HEK293 (cell line): ENCODE data around the gene GID8.

Experiments
- BCL11A ChIP-seq: fragments of 450-650 bp; formaldehyde crosslinking; IDR thresholded peaks from 2 replicates; pipeline ENCODE4 v1.5.1; 2016; ENCODE audit warnings: low read depth, missing biosample characterization, missing genetic modification characterization
- CTCF ChIP-seq: fragments of 450-650 bp; formaldehyde crosslinking; IDR thresholded peaks from 2 replicates; pipeline ENCODE4 v1.5.1; 2016; ENCODE audit warnings: missing biosample characterization, missing genetic modification characterization
- GLI2 ChIP-seq: fragments of 450-650 bp; formaldehyde crosslinking; IDR thresholded peaks from 2 replicates; pipeline ENCODE4; 2017; ENCODE audit warnings: missing biosample characterization, missing genetic modification characterization, low read depth, borderline replicate concordance
- PBX3 ChIP-seq: sonication (generic); formaldehyde crosslinking; IDR thresholded peaks from 2 replicates; pipeline ENCODE4 v1.8.1; 2022; ENCODE audit warnings: mild to moderate bottlenecking, moderate library complexity, missing genetic modification reagents
- PRDM10 ChIP-seq: fragments of 450-650 bp; formaldehyde crosslinking; IDR thresholded peaks from 2 replicates; pipeline ENCODE4 v1.5.1; 2016; ENCODE audit warnings: missing biosample characterization, missing genetic modification characterization
- YY1 ChIP-seq: fragments of 450-650 bp; formaldehyde crosslinking; IDR thresholded peaks from 2 replicates; pipeline ENCODE4 v1.5.1; 2018; ENCODE audit warnings: missing biosample characterization, missing genetic modification characterization
- ZBTB44 ChIP-seq: fragments of 450-650 bp; IDR thresholded peaks from 2 replicates; pipeline ENCODE4 v1.5.1; 2018; ENCODE audit warnings: missing biosample characterization, mild to moderate bottlenecking, missing genetic modification characterization
- ZNF16 ChIP-seq: fragments of 450-650 bp; formaldehyde crosslinking; IDR thresholded peaks from 2 replicates; pipeline ENCODE4 v1.5.1; 2016; ENCODE audit warnings: low read depth, missing biosample characterization, missing genetic modification characterization
- ZNF280D ChIP-seq: fragments of 450-650 bp; formaldehyde crosslinking; IDR thresholded peaks from 2 replicates; pipeline ENCODE4 v1.5.1; 2016; ENCODE audit warnings: missing biosample characterization, missing genetic modification characterization
- ZNF350 ChIP-seq: fragments of 450-650 bp; formaldehyde crosslinking; IDR thresholded peaks from 2 replicates; pipeline ENCODE4 v1.5.0; 2017; ENCODE audit warnings: missing biosample characterization, mild to moderate bottlenecking, missing genetic modification characterization
- ZNF530 ChIP-seq: fragments of 450-650 bp; formaldehyde crosslinking; IDR thresholded peaks from 2 replicates; pipeline ENCODE4 v1.5.1; 2016; ENCODE audit warnings: low read depth, missing biosample characterization, missing genetic modification characterization
- ZNF558 ChIP-seq: fragments of 450-650 bp; formaldehyde crosslinking; IDR thresholded peaks from 2 replicates; pipeline ENCODE4 v1.5.1; 2016; ENCODE audit warnings: missing biosample characterization, missing genetic modification characterization
- ZNF626 ChIP-seq: fragments of 450-650 bp; sonication (Bioruptor Pico); formaldehyde crosslinking; IDR thresholded peaks from 2 replicates; pipeline ENCODE4 v1.5.1; 2018; ENCODE audit warnings: missing biosample characterization, missing genetic modification characterization, inconsistent platforms
- TF ChIP-seq, protein P1 (sequence below): fragments of 450-650 bp; formaldehyde crosslinking; IDR thresholded peaks from 2 replicates; pipeline ENCODE4 v1.5.1; 2016; ENCODE audit warnings: missing biosample characterization, missing genetic modification characterization, low read depth

GRCh38 chr20:62897666-62898065 is 40.3 kb upstream of the GID8 start:
- TF ChIP-seq ZNF280D (no peak), CTCF (no peak), ZNF16 (tag by site-specific recombination) (no peak), PBX3 (CRISPR knock-in tag) (no peak), ZNF558 (no peak), ZBTB44 (tag by site-specific recombination) (no peak), ZNF626 (no peak), PRDM10 (tag by site-specific recombination) (no peak), BCL11A (no peak), ZNF350 (tag by site-specific recombination) (no peak), ZNF530 (tag by site-specific recombination) (no peak), YY1 (tag by site-specific recombination) (no peak), GLI2 (tag by site-specific recombination) (no peak)
- TF ChIP-seq, protein P1, sequence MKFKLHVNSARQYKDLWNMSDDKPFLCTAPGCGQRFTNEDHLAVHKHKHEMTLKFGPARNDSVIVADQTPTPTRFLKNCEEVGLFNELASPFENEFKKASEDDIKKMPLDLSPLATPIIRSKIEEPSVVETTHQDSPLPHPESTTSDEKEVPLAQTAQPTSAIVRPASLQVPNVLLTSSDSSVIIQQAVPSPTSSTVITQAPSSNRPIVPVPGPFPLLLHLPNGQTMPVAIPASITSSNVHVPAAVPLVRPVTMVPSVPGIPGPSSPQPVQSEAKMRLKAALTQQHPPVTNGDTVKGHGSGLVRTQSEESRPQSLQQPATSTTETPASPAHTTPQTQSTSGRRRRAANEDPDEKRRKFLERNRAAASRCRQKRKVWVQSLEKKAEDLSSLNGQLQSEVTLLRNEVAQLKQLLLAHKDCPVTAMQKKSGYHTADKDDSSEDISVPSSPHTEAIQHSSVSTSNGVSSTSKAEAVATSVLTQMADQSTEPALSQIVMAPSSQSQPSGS: no peak
